SK-N-MC (cell line): Measurements from ENCODE around the gene ENPP5.

ENCODE experiments used
- EZH2 ChIP-seq: fragments of 200-600 bp; sonication (generic); IDR thresholded peaks from one replicate; pipeline ENCODE4 v1.6.1; 2017; ENCODE audit warnings: antibody characterized with exemption
- POLR2AphosphoS5 ChIP-seq: IDR thresholded peaks from 2 replicates; pipeline ENCODE4 v1.6.1; 2012; ENCODE audit warnings: mild to moderate bottlenecking, low read depth, low read length, borderline replicate concordance

DNA sequence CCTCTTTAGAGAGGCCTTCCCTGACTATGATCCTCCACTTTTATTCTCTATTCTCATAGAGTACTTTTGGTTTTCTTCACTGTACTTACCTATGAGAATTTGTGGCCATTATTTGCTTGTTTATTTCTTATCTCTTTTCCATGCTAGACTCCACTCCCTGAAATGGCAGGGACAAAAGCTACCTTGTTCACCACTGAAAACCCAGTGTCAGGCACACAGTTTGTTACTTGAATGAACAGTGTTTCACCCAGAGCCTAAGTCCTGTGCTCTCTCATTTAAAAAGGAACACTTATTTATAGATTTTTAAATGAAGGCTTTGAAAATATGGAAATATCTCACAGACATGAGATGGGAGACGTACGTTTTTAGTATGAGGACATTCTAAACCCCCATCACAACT, 47.7 kb upstream of the ENPP5 start:
- TF ChIP-seq POLR2AphosphoS5, result no peak
- no peak for TF ChIP-seq EZH2
